ENCODE results near the gene KAZN. TPM values are rescaled to one million over a fixed set of nuclear protein-coding genes. Genes with fewer than 3 reads are reported as not detected.

The KAZN gene
- total and polyA plus RNA-seq, 2 donors (not counting 1 experiment from before 2014, with no cell fraction given), result 3.4 to 5.0 TPM

GRCh38 chr1:14663773-14664172 lies 65.3 kb downstream of the KAZN start:
- Histone ChIP-seq H3K9ac (ENCODE audit: insufficient read depth, low read length) (no peak overlapping the region), H3K4me1 (ENCODE audit: control insufficient read depth, extremely low read depth, insufficient read depth, low read length) (no peaks in the 10 kb centered on the region), H3K4me2 (ENCODE audit: extremely low read depth, insufficient read depth, low read length) (no peak overlapping the region), H3K79me2 (ENCODE audit: control insufficient read depth, insufficient read depth, low read length) (no peaks in the 10 kb centered on the region), H3K27ac (ENCODE audit: insufficient read depth, low read length) (no peak overlapping the region), H4K20me1 (ENCODE audit: control insufficient read depth, extremely low read depth, insufficient read depth, low read length) (no peaks in the 10 kb centered on the region), H2AFZ (ENCODE audit: low read length) (no peak overlapping the region), H3K9me3 (ENCODE audit: control insufficient read depth, insufficient read depth, low read depth, low read length) (no peaks in the 10 kb centered on the region), H3K27me3 (ENCODE audit: control insufficient read depth, insufficient read depth, low read length) (no peaks in the 10 kb centered on the region), H3K36me3 (ENCODE audit: control insufficient read depth, insufficient read depth, low read length) (no peaks in the 10 kb centered on the region), H3K4me3 (replicated peaks in 1 of 4; ENCODE audit: control extremely low read depth in 1 of 4, insufficient read depth in 1 of 4, low read depth in 3 of 4, low read length in 4 of 4) (no peak overlapping the region)
- DNase-seq (ENCODE audit: low read depth in 2 of 2), result no peak
- TF ChIP-seq EZH2 (IDR thresholded peaks at IDR 0.05; ENCODE audit: low read length, missing control alignments) (no peak), CTCF (conservative IDR thresholded peaks at IDR 0.05 in 1 of 2, IDR thresholded peaks at IDR 0.05 in 1 of 2; ENCODE audit: low read depth in 1 of 2, low read length in 2 of 2) (no peak)

GRCh38 chr1:14666373-14666772 lies 67.9 kb downstream of the KAZN start:
- no peaks in the 10 kb centered on the region for H4K20me1 ChIP-seq (ENCODE audit: control insufficient read depth, extremely low read depth, insufficient read depth, low read length)

DNA sequence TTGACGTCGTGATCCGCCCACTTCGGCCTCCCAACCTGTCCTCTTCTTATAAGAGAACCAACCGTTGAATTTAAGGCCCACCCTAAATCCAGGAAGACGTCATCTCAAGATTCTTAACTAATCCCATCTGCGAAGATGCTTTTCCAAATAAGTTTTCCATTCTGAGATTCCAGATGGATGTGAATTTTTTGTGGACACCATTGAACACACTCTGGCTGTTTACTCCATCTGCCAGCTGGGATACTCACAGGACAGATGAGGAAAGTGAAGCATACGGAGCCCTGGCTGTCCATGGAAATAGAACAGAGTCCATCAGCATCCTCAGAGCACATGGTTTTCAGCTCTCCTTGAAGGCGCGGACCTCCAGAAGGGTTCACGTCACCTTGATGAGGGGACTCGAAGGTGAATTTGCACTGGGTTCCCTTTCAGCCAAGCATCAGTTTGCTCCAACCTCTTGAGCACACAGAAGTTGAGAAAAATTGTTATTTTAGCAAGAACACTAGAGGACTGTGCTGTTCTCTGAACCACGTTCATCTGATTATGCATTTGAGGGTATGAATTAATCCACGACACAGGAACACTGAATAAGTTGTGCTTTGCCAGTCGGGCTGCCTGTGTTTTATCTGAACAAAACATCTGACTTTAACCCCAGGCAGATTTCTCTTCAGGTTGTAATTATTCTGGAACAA lies 68.6 kb downstream of the KAZN start:
- no peak overlapping the region for H2AFZ ChIP-seq (ENCODE audit: low read length)
- H3K27me3 ChIP-seq (ENCODE audit: control insufficient read depth, insufficient read depth, low read length), result no peaks in the 10 kb centered on the region
- H3K36me3 ChIP-seq (ENCODE audit: control insufficient read depth, insufficient read depth, low read length), result no peaks in the 10 kb centered on the region
- H3K4me3 ChIP-seq (replicated peaks in 1 of 4; ENCODE audit: control extremely low read depth in 1 of 4, insufficient read depth in 1 of 4, low read depth in 3 of 4, low read length in 4 of 4), result no peak overlapping the region
- no peaks in the 10 kb centered on the region for H3K9me3 ChIP-seq (ENCODE audit: control insufficient read depth, insufficient read depth, low read depth, low read length)
- DNase-seq (ENCODE audit: low read depth in 2 of 2), result no peak
- H3K9ac ChIP-seq (ENCODE audit: insufficient read depth, low read length), result no peak overlapping the region
- no peaks in the 10 kb centered on the region for H4K20me1 ChIP-seq (ENCODE audit: control insufficient read depth, extremely low read depth, insufficient read depth, low read length)
- H3K27ac ChIP-seq (ENCODE audit: insufficient read depth, low read length), result no peak overlapping the region
- H3K4me1 ChIP-seq (ENCODE audit: control insufficient read depth, extremely low read depth, insufficient read depth, low read length), result no peaks in the 10 kb centered on the region
- no peak overlapping the region for H3K4me2 ChIP-seq (ENCODE audit: extremely low read depth, insufficient read depth, low read length)
- no peak for TF ChIP-seq EZH2 (IDR thresholded peaks at IDR 0.05; ENCODE audit: low read length, missing control alignments)
- no peak for TF ChIP-seq CTCF (conservative IDR thresholded peaks at IDR 0.05 in 1 of 2, IDR thresholded peaks at IDR 0.05 in 1 of 2; ENCODE audit: low read depth in 1 of 2, low read length in 2 of 2)
- H3K79me2 ChIP-seq (ENCODE audit: control insufficient read depth, insufficient read depth, low read length), result no peaks in the 10 kb centered on the region

More at GRCh38 chr1:14666373-14666772, 67.9 kb downstream of the KAZN start:
- H3K79me2 ChIP-seq (ENCODE audit: control insufficient read depth, insufficient read depth, low read length), result no peaks in the 10 kb centered on the region
- no peaks in the 10 kb centered on the region for H3K4me1 ChIP-seq (ENCODE audit: control insufficient read depth, extremely low read depth, insufficient read depth, low read length)
- no peak overlapping the region for H2AFZ ChIP-seq (ENCODE audit: low read length)
- no peaks in the 10 kb centered on the region for H3K9me3 ChIP-seq (ENCODE audit: control insufficient read depth, insufficient read depth, low read depth, low read length)
- H3K36me3 ChIP-seq (ENCODE audit: control insufficient read depth, insufficient read depth, low read length), result no peaks in the 10 kb centered on the region
- no peak overlapping the region for H3K9ac ChIP-seq (ENCODE audit: insufficient read depth, low read length)
- H3K4me2 ChIP-seq (ENCODE audit: extremely low read depth, insufficient read depth, low read length), result no peak overlapping the region
- TF ChIP-seq CTCF (conservative IDR thresholded peaks at IDR 0.05 in 1 of 2, IDR thresholded peaks at IDR 0.05 in 1 of 2; ENCODE audit: low read depth in 1 of 2, low read length in 2 of 2) (no peak), EZH2 (IDR thresholded peaks at IDR 0.05; ENCODE audit: low read length, missing control alignments) (no peak)
- no peak overlapping the region for H3K27ac ChIP-seq (ENCODE audit: insufficient read depth, low read length)
- no peak overlapping the region for H3K4me3 ChIP-seq (replicated peaks in 1 of 4; ENCODE audit: control extremely low read depth in 1 of 4, insufficient read depth in 1 of 4, low read depth in 3 of 4, low read length in 4 of 4)
- DNase-seq (ENCODE audit: low read depth in 2 of 2), result peak in 1 of 2 donors; percentile 43
- no peaks in the 10 kb centered on the region for H3K27me3 ChIP-seq (ENCODE audit: control insufficient read depth, insufficient read depth, low read length)

Data from fibroblast of lung (primary cell).